ENCODE measurements around the gene RTL10.

RTL10 gene

GRCh38 chr22:19863571-19863970 is 8.9 kb upstream of the RTL10 start:
- DNase-seq (ENCODE audit: low spot score), result no peak

DNA sequence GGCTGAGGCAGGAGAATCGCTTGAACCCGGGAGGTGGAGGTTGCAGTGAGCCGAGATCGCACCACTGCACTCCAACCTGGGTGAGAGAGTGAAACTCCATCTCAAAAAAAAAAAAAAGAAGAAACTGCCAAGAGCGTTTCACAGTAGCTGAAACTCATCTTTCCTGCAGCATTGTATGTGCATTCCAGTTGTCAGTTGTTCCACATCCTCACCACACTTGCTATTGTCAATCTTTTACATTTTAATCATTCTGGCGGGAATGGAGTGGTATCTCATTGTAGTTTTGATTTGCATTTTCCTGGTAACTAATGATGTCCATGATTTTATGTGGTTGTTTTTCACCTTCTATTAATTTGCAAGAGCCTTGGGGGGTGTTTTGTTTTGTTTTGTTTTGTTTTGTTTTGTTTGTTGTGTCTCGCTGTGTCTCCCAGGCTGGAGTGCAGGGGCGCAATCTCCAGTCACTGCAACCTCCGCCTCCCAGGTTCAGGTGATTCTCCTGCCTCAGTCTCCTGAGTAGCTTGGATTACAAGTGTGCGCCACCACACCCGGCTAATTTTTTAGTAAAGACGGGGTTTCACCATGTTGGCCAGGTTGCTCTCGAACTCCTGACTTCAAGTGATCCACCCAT is 8.1 kb upstream of the RTL10 start:
- DNase-seq (ENCODE audit: low spot score), result no peak

DNA sequence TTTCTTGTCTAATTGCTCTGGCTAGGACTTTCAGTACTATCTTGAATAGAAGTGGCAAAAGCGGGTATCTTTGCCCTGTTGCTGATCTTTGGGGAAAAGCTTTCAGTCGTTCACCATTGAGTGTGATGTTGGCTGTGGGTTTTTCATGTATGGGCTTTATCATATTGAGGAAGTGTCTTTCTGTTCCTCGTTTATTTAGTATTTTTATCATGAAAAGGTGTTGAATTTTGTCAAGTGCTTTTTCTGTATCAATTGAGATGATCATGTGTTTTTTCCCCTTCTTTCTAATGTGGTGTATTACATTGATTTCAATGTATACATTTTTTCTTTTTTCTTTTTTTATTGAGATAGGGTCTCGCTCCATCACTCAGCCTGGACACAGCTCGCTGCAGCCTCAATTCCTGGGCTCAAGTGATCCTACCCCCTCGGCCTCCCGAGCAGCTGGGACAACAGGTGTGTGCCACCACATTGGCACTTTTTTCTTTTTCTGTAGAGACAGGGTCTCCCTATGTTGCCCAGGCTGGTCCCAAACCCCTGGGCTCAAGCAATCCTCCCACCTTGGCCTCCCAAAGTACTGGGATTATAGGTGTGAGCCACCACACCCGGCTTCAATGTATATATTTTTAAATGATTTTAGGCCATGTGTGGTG is 5.3 kb upstream of the RTL10 start:
- DNase-seq (ENCODE audit: low spot score), result no peak

GRCh38 chr22:19857382-19857781 is 2.7 kb upstream of the RTL10 start:
- DNase-seq (ENCODE audit: low spot score), result no peak

- DNase-seq (ENCODE audit: low spot score), result peak; percentile 51
These were observed 1.1 kb upstream of the RTL10 start for GRCh38 chr22:19855504-19856409.

GRCh38 chr22:19853879-19854777 is 546 bp downstream of the RTL10 start:
- DNase-seq (ENCODE audit: low spot score), result peak; percentile 10

- no peak for DNase-seq (ENCODE audit: low spot score)
These were observed 1.4 kb downstream of the RTL10 start for GRCh38 chr22:19853058-19853878.

DNA sequence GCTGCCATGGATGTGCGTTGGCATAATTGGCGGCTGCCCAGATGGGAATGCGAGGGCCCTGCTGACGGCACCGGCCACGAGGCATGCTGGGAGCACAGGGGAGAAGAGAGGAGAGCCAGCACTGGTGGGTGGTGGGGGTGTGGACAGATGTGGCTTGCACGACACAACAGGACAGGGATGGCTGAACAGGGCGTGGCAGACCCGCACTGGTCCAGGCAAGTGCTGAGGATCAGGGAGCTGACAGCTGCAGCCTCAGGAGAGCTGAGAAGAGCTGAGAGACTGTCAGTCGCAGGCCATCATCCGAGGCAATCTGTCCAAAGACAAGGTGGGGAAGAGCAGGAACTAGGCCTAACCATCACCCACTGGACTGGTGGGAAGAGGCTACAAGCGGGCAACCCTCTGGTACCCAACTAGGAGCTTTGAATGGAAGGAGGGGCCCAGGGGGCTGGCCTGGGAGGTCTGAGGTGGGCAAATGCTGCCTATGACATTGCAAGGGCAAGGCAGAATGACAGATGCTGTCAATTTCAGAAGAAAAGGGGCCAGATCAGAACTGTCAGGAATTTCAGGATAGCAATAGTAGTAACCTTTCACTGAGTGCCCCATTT is 2.4 kb downstream of the RTL10 start:
- no peak for DNase-seq (ENCODE audit: low spot score)

GRCh38 chr22:19851291-19852176 is 3.1 kb downstream of the RTL10 start:
- DNase-seq (ENCODE audit: low spot score), result no peak

GRCh38 chr22:19850763-19851109 is 3.9 kb downstream of the RTL10 start:
- DNase-seq (ENCODE audit: low spot score), result no peak

DNA sequence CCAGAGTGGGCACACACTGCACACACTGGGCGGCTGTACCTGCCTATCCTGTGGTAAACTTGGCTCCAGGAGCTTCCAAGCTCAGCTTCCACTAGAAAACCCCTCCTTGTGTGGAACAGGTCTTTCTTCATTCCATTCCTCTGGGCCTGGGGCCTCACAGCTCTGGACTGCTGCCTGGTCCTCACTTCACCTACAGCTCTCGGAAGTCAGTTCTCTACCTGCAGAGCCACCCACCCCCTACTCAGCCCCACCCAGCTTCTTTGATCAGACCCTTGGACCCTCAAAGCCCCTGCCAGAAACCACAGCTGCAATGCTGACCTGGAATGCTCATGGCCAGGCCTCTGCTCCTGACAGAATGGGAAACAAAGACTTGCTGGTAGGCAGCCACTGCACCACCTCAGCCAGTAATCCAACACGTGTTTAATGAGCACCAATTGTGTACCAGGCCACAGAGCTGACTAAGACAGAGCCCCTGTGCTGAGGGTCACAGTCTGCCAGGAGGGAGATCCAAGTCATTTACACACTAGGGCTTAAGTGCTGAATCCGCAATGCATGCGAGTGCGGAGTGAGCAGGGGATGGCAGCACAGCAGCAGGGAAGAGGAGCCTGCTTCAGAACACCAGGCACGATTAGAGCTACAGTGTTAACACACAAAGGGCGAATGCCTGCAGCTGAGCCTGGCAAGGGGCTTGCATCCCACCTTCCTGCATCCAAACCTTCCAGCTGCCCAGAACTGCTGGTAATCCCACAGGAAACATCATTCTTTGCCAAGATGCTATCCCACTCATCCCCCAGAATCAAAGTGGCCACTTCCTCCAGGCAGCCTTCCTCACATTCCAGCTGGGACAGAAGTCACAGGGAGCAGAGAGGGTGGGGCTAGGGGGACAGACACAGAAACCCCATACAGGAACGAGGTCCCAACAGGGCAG is 4.6 kb downstream of the RTL10 start:
- no peak for DNase-seq (ENCODE audit: low spot score)

GRCh38 chr22:19848298-19849224 is 6.1 kb downstream of the RTL10 start:
- DNase-seq (ENCODE audit: low spot score), result no peak

- DNase-seq (ENCODE audit: low spot score), result no peak
These were observed 7.4 kb downstream of the RTL10 start for GRCh38 chr22:19847345-19847632.

GRCh38 chr22:19846620-19847344 is 7.9 kb downstream of the RTL10 start:
- no peak for DNase-seq (ENCODE audit: low spot score)

- DNase-seq (ENCODE audit: low spot score), result no peak
These were observed 9.5 kb downstream of the RTL10 start for GRCh38 chr22:19845054-19845722.

GRCh38 chr22:19844377-19845053 is 10.2 kb downstream of the RTL10 start:
- DNase-seq (ENCODE audit: low spot score), result peak; percentile 9

Data from CD4-positive, alpha-beta T cell treated with Interleukin-2 at 100 ng/mL for 4 hours (primary cell).